ENCODE results near the gene LRRC4B.

Gene LRRC4B

DNA sequence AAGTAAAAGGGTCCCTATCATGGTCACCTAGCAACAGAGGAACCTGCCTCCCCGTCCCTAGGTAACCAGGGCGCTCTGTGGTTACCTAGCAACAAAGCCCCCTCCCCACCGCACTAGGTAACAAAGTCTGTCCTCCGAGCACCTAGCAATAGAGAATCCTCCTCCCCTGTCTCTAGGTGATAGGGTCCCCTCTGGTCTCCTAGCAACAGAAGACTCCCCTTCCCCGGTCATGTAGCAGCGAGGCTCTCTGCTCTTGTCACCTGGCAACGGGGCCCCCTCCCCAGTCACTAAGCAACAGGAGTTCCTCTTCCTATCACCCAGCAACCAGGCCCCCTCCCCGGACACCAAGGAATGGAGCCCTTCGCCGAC lies 57.6 kb downstream of the LRRC4B start:
- no peak for DNase-seq (ENCODE audit: low read depth in 1 of 2, low spot score in 1 of 2)

DNA sequence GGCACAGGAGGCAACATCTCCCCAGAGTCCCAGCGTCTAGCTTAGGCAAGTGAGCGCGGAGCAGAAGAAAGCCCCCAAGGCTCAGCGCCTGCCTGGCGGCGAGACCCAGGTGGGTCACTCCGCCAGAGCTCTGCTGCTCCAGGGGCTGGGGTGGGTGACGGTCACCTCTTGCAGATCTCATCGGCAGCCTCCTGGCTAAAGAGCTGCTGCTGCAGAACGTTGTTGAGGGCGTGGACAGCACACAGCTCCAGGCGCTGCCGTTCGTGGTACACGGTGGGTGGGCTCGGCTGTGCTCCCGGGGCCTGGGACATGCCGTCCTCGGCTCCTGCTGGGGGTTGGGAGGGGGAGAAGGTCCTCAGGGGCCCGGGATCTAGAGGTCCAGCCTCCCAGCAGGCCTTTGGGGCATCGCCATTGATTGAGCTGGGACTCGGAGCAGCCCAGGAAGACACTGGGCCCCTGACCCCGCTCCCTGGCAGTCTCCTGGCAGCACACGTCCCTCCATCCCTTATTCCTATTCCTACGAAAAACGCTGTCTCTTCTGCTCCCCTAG lies 58.0 kb downstream of the LRRC4B start:
- TF ChIP-seq JUND (IDR thresholded peaks at IDR 0.05; ENCODE audit: low read depth), result no peak
- no peak for DNase-seq (ENCODE audit: low read depth in 1 of 2, low spot score in 1 of 2)
- in situ Hi-C loops (cut with HindIII; ENCODE audit: low pct_unique_long_range_greater_than_20kb, low sequenced_read_pairs), result no loop called here

More for the DNA sequence above, 57.6 kb downstream of the LRRC4B start:
- in situ Hi-C loops (cut with HindIII; ENCODE audit: low pct_unique_long_range_greater_than_20kb, low sequenced_read_pairs), result no loop called here
- TF ChIP-seq JUND (IDR thresholded peaks at IDR 0.05; ENCODE audit: low read depth), result no peak

DNA sequence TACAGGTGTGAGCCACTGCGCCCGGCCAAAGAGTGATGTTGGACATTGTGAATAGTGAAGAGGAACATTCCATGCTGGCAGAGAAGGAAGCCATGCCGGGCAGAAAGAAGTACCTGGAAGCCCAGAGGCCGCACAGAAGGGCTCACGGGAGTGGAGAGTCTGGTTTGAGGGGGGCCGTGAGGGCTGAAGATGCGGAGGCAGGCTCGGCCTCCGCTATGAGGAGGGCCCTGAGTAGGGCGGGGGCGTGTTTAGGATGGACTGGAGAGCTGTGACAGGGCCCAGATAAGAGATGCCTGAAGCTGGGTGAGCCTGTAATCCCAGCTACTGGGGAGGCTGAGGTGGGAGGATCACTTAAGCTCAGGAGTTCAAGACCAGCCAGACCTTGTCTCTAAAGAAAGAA lies 58.9 kb downstream of the LRRC4B start:
- in situ Hi-C loops (cut with HindIII; ENCODE audit: low pct_unique_long_range_greater_than_20kb, low sequenced_read_pairs), result no loop called here
- TF ChIP-seq JUND (IDR thresholded peaks at IDR 0.05; ENCODE audit: low read depth), result no peak
- DNase-seq (ENCODE audit: low read depth in 1 of 2, low spot score in 1 of 2), result no peak

DNA sequence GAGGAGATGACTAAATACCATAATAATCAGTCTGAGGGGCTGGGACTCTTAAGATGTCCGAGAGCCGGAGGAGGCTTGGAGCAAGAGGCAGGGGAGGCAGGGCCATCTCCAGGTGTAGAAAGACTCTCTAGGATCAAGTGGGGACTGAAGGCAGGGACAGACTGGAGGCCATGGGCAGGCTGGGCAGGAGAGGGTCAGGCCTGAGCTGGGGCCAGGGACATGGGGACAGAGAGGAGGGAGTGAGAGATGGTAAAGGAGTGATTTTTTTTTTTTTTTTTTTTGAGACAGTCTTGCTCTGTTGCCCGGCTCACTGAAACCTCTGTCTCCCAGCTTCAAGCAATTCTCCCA lies 59.4 kb downstream of the LRRC4B start:
- in situ Hi-C loops (cut with HindIII; ENCODE audit: low pct_unique_long_range_greater_than_20kb, low sequenced_read_pairs), result no loop called here
- no peak for DNase-seq (ENCODE audit: low read depth in 1 of 2, low spot score in 1 of 2)
- TF ChIP-seq JUND (IDR thresholded peaks at IDR 0.05; ENCODE audit: low read depth), result no peak

DNA sequence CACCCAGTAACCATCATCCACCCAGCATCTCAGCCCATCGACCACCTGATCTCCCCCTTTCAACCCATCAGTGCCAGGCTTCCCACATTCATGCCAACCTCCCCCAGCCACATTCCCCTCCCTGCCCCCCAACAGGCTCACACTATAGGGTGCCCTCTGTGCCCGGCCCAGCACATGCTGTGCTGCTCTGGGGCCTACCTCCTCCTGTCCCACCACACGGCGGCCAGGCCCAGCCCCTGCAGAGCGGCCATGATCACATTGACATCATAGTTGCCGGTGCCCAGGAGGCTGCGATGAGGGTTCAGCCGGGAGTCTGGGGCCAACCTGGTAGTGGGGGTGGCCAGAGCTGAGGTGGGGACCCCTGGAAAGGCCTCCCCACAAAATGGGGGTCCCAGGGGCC lies 60.9 kb downstream of the LRRC4B start:
- in situ Hi-C loops (cut with HindIII; ENCODE audit: low pct_unique_long_range_greater_than_20kb, low sequenced_read_pairs), result no loop called here
- TF ChIP-seq JUND (IDR thresholded peaks at IDR 0.05; ENCODE audit: low read depth), result no peak
- DNase-seq (ENCODE audit: low read depth in 1 of 2, low spot score in 1 of 2), result no peak

DNA sequence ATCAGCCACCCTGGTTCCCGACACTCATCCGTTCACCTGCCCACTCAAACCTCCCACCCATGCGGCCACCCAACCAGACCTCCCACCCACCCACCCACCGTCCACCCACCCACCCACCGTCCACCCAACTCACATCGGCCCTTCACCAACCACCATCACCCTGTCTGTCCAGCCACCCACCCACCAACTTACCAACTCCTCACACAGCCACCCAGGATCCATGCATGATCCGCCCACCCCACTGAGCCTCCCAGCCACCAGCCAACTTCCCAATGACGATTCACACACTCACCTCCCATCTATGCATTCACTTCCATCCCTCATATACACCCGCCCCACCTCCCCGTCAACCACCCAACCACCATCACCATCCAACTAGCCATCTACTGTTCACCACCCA lies 61.5 kb downstream of the LRRC4B start:
- TF ChIP-seq JUND (IDR thresholded peaks at IDR 0.05; ENCODE audit: low read depth), result no peak
- no peak for DNase-seq (ENCODE audit: low read depth in 1 of 2, low spot score in 1 of 2)
- in situ Hi-C loops (cut with HindIII; ENCODE audit: low pct_unique_long_range_greater_than_20kb, low sequenced_read_pairs), result no loop called here

DNA sequence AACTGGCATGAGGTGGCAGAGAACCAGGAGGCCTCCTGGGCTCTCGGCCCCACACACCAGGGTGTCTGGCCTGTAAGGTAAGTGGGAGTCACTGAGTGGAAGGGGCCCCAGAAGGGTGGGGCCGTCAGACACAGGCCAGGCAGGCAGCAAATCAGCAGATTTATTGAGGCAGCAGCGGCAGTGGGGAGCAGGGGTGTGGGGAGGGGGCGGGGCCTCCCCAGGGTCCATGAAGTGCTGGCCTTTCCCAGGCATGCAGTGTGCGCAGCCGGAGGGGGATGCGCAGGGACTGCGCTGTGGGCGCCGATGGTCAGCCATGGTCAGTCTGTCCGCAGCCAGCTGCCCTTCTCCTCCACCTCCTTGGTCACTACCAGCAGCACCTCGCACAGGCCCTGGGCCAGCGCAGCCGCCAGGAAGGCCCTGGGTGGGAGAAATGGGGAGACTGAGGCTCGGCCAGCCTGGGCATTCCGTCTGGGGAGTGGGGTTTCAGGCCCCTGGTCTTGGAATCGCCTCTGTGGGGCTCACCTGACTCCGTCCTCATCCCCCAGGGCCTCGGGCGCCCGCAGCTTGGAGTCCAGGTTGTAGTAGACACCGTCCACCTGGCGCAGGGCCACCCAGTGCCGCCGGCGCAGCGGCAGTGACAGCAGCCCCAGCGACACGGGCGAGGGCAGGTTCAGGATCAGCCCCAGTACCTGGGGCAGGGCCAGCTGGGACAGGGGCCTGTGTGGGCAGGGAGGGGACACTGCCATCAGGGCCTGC lies 62.2 kb downstream of the LRRC4B start:
- DNase-seq (ENCODE audit: low read depth in 1 of 2, low spot score in 1 of 2), result no peak
- in situ Hi-C loops (cut with HindIII; ENCODE audit: low pct_unique_long_range_greater_than_20kb, low sequenced_read_pairs), result no loop called here
- no peak for TF ChIP-seq JUND (IDR thresholded peaks at IDR 0.05; ENCODE audit: low read depth)

DNA sequence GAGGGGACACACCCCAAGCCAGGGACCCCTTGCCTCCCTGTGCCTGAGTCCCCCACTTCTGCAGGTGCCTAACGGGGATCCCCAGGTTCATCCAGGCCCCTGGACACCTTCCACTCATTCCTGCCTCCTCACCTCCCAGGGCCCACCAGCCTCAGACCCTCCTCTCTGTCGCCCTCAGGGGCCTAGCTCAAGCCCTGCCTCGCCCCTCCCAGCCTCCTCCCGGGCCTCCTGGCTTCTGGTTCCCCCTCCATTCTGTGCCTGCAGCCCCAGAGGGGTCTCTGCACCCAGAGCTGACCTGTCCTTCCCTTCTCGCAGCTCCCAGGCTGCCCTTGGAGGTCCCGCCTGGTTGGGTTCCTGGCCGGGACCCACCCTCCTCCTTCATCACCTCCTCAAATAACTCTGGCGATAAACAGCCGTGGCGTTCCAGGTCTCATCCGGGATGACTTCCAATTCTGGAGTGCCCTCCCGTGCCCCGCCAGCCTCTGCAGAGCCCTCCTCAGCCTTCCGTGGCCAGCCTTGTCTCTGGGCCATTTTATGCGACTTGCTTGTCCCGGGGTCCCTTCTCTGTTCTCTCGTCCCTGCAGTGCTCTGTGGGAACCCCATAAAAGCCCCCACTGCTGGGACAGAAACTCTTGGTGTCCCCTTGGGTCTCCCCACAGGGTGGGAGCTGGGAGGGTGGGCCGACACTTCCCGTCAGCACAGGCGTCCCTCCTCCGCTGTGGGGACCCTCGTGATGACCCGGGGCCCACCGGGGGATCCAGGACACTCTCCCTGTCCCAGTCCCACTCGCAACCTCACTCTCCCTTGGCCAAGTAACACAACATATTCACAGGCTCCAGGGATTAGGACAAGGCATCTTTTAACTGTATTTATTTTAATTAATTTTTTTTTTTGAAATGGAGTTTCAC lies 66.4 kb downstream of the LRRC4B start:
- TF ChIP-seq JUND (IDR thresholded peaks at IDR 0.05; ENCODE audit: low read depth), result no peak
- in situ Hi-C loops (cut with HindIII; ENCODE audit: low pct_unique_long_range_greater_than_20kb, low sequenced_read_pairs), result no loop called here
- DNase-seq (ENCODE audit: low read depth in 1 of 2, low spot score in 1 of 2), result no peak

DNA sequence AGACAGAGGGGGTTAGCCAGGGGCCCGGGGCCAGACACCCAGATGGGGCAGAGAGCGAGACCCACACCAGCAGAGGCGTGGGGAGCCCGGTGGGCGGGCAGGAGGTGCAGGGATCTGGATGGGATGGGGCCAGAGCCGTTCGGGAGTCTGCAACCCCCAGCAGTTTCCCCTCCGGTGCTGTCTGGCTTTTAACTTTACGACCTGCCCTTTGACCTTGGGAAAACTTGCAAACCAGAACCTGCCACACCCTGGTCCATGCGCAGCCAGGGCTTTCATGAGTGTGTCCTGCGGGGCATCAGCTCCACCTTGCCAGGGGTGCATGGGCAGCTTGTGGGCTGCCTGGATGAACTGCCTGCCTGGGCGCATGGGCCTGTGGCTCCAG lies 67.1 kb downstream of the LRRC4B start:
- in situ Hi-C loops (cut with HindIII; ENCODE audit: low pct_unique_long_range_greater_than_20kb, low sequenced_read_pairs), result no loop called here
- TF ChIP-seq JUND (IDR thresholded peaks at IDR 0.05; ENCODE audit: low read depth), result no peak
- no peak for DNase-seq (ENCODE audit: low read depth in 1 of 2, low spot score in 1 of 2)

DNA sequence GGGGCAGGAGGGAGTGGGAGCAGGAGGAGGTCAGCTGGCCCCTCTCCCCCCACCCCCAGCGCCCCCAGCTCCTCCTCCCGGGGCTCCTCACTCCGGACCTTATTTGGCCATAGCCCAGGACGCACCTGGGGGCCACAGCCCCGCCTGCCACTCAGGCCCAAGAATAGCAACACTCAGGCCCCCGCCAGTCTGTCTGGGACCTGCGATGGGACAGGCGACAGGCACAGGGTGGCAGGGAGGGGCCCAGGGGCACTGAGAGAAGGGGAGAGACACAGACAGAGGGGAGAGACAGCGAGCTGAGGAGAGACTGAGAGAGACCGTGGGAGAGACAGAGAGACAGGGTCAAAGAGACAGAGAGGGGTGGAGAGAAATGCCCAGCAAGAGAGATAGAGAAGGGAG lies 67.5 kb downstream of the LRRC4B start:
- TF ChIP-seq JUND (IDR thresholded peaks at IDR 0.05; ENCODE audit: low read depth), result no peak
- in situ Hi-C loops (cut with HindIII; ENCODE audit: low pct_unique_long_range_greater_than_20kb, low sequenced_read_pairs), result no loop called here
- no peak for DNase-seq (ENCODE audit: low read depth in 1 of 2, low spot score in 1 of 2)

DNA sequence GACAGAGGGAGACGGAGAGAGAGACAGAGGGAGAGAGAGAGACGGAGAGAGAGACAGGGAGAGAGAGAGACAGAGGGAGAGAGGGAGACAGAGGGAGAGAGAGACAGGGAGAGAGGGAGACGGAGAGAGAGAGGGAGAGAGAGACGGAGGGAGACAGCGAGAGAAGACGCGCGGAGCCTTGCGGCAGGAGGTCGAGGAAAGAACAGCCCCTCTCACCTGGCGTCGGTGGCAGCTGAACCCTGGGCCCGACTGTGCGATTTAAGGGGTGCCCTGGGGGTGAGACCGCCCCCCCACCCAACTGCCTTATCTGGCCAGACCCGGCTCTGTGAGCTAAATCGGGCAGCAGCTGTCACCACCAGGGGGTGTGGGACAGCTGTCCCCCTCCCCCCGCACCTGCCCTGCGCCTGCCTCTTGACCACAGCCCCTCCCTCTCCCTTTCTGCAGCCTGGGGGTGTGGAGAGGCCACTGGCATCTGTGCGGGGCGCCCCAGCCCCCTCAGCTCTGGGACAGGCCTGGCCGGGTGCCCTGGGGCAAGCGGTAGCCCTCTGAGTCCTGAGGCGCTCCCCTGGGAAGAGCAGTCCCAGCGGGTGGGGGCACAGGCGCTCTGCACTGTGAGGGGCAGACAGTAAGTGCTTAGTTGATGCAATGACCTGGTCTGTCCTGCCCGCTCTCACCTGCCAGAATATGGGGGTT lies 68.0 kb downstream of the LRRC4B start:
- DNase-seq (ENCODE audit: low read depth in 1 of 2, low spot score in 1 of 2), result no peak
- TF ChIP-seq JUND (IDR thresholded peaks at IDR 0.05; ENCODE audit: low read depth), result no peak
- in situ Hi-C loops (cut with HindIII; ENCODE audit: low pct_unique_long_range_greater_than_20kb, low sequenced_read_pairs), result no loop called here

DNA sequence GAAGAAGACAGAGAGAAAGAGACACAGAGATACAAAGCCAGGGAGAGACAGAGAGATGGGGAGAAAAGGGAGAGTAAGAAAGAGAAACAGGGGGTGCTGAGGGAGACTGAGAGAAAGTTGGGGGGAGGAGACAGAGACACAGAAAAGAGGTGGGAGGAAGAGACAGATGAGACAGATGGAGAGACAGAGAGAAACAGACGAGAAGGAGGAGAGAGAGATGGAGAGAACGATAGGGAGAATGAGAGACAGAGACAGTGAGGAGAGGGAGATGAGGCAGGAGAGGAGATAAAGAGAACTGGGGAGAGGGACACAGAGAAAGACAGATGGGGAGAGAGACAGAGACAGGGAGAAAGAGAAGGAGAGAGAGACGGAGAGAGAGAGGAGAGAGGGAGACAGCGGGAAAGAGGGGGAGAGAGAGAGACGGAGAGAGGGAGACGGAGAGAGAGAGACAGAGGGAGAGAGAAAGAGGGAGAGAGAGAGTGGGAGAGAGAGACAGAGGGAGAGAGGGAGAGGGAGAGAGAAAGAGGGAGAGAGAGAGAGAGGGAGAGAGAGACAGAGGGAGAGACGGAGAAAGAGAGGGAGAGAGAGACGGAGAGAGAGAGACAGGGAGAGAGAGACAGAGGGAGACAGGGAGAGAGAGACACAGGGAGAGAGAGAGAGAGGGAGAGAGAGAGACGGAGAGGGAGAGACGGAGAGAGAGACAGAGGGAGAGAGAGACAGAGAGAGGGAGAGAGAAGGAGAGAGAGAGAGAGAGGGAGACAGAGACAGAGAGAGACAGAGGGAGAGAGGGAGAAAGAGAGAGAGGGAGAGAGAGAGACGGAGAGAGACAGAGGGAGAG lies 69.8 kb downstream of the LRRC4B start:
- DNase-seq (ENCODE audit: low read depth in 1 of 2, low spot score in 1 of 2), result no peak
- in situ Hi-C loops (cut with HindIII; ENCODE audit: low pct_unique_long_range_greater_than_20kb, low sequenced_read_pairs), result no loop called here
- no peak for TF ChIP-seq JUND (IDR thresholded peaks at IDR 0.05; ENCODE audit: low read depth)
